ENCODE measurements around the gene PRL. TPM values are rescaled to one million over a fixed set of nuclear protein-coding genes. Genes with fewer than 3 reads are reported as not detected.

PRL gene
- total and polyA plus RNA-seq, 11 donors: not detected

- TF ChIP-seq, protein P1, sequence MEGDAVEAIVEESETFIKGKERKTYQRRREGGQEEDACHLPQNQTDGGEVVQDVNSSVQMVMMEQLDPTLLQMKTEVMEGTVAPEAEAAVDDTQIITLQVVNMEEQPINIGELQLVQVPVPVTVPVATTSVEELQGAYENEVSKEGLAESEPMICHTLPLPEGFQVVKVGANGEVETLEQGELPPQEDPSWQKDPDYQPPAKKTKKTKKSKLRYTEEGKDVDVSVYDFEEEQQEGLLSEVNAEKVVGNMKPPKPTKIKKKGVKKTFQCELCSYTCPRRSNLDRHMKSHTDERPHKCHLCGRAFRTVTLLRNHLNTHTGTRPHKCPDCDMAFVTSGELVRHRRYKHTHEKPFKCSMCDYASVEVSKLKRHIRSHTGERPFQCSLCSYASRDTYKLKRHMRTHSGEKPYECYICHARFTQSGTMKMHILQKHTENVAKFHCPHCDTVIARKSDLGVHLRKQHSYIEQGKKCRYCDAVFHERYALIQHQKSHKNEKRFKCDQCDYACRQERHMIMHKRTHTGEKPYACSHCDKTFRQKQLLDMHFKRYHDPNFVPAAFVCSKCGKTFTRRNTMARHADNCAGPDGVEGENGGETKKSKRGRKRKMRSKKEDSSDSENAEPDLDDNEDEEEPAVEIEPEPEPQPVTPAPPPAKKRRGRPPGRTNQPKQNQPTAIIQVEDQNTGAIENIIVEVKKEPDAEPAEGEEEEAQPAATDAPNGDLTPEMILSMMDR (IDR thresholded peaks at IDR 0.05): no peak
- no peak for TF ChIP-seq POLR2A (IDR thresholded peaks at IDR 0.05)
- Histone ChIP-seq H3K27ac (no peak overlapping the region), H3K4me1 (no peaks in the 10 kb centered on the region), H3K9me3 (peaks cover 0 to 2% (median 0%) of the 10 kb centered on the region in 12 donors), H3K36me3 (no peaks in the 10 kb centered on the region), H3K27me3 (no peaks in the 10 kb centered on the region), H3K4me3 (no peak overlapping the region)
- 58 to 67% (median 62%) methylated on average over 7 of the region's 7 CpGs for WGBS, 4 donors
- no peak for ATAC-seq
- no peak for DNase-seq
- intact Hi-C loops (cut with DNase I): no loop called here
Observed at GRCh38 chr6:22271081-22271480, 25.8 kb downstream of the PRL start.

GRCh38 chr6:22263748-22264147, 33.1 kb downstream of the PRL start:
- intact Hi-C loops (cut with DNase I): no loop called here
- WGBS, 4 donors: 87 to 95% (median 90%) methylated on average over 2 of the region's 2 CpGs
- TF ChIP-seq, protein P1 (IDR thresholded peaks at IDR 0.05): no peak
- TF ChIP-seq POLR2A (IDR thresholded peaks at IDR 0.05): no peak

DNA sequence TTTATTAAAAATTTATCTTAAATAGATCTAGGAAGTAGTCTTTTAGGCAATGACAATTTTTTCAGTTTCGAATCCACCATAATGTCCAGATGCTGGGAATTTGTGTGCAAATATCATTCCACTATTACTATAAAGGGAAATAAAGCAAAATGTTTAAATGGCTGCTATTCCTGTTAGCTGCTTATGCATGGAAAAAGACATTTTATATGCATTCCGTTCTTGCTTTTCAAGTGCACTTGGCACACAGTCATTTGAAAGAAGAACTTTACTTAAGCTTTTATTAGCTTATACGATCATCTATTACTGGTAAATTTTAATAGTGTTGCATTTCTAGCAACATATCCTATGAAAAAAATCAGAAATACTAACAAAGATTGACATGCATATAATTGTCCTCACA, 42.0 kb downstream of the PRL start:
- Histone ChIP-seq H3K4me3 (no peak overlapping the region), H3K27me3 (no peaks in the 10 kb centered on the region), H3K4me1 (peaks cover 0 to 8% (median 0%) of the 10 kb centered on the region in 12 donors), H3K9me3 (peaks cover 0 to 12% (median 0%) of the 10 kb centered on the region in 12 donors), H3K27ac (no peak overlapping the region), H3K36me3 (no peaks in the 10 kb centered on the region)
- ATAC-seq (no peak), DNase-seq (no peak)
- WGBS, 4 donors: 82 to 90% (median 85%) methylated on average over 3 of the region's 3 CpGs
- TF ChIP-seq, protein P1 (IDR thresholded peaks at IDR 0.05): no peak
- no peak for TF ChIP-seq POLR2A (IDR thresholded peaks at IDR 0.05)
- intact Hi-C loops (cut with DNase I): no loop called here

More at GRCh38 chr6:22263748-22264147, 33.1 kb downstream of the PRL start:
- Histone ChIP-seq H3K27me3 (no peaks in the 10 kb centered on the region), H3K9me3 (no peaks in the 10 kb centered on the region), H3K4me3 (no peak overlapping the region), H3K36me3 (no peaks in the 10 kb centered on the region), H3K4me1 (peaks cover 0 to 2% (median 0%) of the 10 kb centered on the region in 12 donors), H3K27ac (no peak overlapping the region)
- DNase-seq: no peak
- no peak for ATAC-seq

DNA sequence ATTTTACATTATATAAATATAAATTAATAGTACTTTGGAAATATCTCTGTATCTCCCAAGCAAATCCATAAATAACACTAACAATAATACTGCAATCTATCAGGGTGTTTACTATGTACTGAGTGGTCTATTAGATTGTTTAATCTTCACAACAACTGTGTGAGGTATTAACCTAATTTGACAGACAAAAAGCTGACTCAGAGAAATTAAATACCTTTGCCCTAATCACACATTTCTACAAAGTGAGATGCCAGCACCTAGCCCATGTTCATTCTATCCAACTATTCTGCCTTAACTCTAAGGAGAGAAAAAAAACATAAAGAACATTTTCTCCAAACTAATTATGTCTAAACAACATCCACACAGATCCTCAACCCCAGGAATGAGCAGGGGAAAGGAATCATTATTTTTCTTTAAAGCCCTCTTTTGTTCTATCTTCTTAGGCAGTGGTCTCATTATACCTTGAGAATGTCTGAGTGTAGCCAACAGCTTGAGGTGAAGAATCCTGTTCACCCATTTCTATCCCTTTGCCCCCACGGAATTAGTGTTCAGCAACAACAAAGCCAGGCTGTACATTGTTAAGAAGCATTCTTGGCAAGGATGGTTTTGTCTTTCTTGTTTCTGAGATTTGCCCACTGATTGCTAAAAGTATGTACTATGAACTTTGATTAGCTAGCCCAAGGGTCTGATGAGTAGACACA, 42.7 kb downstream of the PRL start:
- TF ChIP-seq, protein P1 (IDR thresholded peaks at IDR 0.05): no peak
- TF ChIP-seq POLR2A (IDR thresholded peaks at IDR 0.05): no peak
- DNase-seq (no peak), ATAC-seq (no peak)
- H3K4me3 ChIP-seq: no peak overlapping the region
- H3K27me3 ChIP-seq: no peaks in the 10 kb centered on the region
- peaks cover 0 to 10% (median 0%) of the 10 kb centered on the region in 12 donors for H3K4me1 ChIP-seq
- H3K27ac ChIP-seq: no peak overlapping the region
- intact Hi-C loops (cut with DNase I): no loop called here
- no peaks in the 10 kb centered on the region for H3K36me3 ChIP-seq
- peaks cover 0 to 12% (median 0%) of the 10 kb centered on the region in 12 donors for H3K9me3 ChIP-seq
- 66 to 85% (median 78%) methylated on average over 1 of the region's 1 CpG for WGBS, 4 donors

Measured in heart left ventricle (tissue), 16 donors.